ENCODE measurements around the gene BORCS5.
A peak's percentile ranks its signal among the peaks of the same experiment; 100 is the strongest.

Gene BORCS5

DNA sequence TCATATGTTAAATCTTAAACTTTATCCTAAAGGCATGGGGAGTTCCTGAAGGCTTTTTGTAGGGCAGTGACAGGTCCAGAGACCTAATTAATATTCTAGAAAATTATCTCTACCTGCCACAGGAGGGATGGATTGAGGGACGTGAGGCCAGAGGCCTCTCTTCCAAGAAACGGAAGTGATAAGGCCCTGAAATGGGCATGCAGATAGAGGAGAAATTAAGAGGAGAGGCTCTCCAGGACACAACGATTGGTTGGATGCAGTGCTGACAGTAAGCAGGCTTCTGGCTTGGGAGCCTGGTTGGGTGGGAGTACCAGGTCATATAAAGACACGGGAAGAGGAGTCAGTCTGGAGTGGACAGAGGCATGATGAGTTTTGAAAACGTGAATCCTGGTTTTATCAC is 3.1 kb upstream of the BORCS5 start:
- in situ Hi-C loops (cut with MboI; ENCODE audit: low pct_unique_long_range_greater_than_20kb, low sequenced_read_pairs, unreplicated experiment), result no loop called here
- TF ChIP-seq, protein P1, sequence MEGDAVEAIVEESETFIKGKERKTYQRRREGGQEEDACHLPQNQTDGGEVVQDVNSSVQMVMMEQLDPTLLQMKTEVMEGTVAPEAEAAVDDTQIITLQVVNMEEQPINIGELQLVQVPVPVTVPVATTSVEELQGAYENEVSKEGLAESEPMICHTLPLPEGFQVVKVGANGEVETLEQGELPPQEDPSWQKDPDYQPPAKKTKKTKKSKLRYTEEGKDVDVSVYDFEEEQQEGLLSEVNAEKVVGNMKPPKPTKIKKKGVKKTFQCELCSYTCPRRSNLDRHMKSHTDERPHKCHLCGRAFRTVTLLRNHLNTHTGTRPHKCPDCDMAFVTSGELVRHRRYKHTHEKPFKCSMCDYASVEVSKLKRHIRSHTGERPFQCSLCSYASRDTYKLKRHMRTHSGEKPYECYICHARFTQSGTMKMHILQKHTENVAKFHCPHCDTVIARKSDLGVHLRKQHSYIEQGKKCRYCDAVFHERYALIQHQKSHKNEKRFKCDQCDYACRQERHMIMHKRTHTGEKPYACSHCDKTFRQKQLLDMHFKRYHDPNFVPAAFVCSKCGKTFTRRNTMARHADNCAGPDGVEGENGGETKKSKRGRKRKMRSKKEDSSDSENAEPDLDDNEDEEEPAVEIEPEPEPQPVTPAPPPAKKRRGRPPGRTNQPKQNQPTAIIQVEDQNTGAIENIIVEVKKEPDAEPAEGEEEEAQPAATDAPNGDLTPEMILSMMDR (IDR thresholded peaks at IDR 0.05; ENCODE audit: extremely low read depth, insufficient read depth, missing control alignments), result no peak
- DNase-seq (ENCODE audit: low spot score), result no peak

DNA sequence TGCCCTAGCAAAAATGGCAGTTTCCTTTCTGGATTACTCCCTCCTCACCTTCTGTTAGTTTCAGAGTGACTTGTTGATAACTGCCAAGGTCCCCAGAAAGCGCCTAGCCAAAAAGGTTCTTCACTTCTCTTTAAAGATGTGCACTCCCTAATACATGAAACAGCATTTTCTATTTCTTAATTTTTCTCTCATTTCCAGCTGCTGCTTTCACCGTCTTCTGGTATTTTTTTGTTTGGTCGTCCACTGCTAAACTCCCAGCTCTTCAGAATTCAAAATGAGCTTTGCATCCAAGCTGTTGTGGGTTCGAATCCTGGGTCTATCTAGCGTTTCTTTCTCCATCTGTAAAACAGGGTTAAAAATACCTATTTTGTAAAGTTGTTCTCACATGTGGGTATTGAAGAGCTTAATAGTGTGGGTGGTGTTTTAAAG is 397 bp upstream of the BORCS5 start:
- TF ChIP-seq, protein P1 (IDR thresholded peaks at IDR 0.05; ENCODE audit: extremely low read depth, insufficient read depth, missing control alignments), result no peak
- DNase-seq (ENCODE audit: low spot score), result no peak
- in situ Hi-C loops (cut with MboI; ENCODE audit: low pct_unique_long_range_greater_than_20kb, low sequenced_read_pairs, unreplicated experiment), result no loop called here

DNA sequence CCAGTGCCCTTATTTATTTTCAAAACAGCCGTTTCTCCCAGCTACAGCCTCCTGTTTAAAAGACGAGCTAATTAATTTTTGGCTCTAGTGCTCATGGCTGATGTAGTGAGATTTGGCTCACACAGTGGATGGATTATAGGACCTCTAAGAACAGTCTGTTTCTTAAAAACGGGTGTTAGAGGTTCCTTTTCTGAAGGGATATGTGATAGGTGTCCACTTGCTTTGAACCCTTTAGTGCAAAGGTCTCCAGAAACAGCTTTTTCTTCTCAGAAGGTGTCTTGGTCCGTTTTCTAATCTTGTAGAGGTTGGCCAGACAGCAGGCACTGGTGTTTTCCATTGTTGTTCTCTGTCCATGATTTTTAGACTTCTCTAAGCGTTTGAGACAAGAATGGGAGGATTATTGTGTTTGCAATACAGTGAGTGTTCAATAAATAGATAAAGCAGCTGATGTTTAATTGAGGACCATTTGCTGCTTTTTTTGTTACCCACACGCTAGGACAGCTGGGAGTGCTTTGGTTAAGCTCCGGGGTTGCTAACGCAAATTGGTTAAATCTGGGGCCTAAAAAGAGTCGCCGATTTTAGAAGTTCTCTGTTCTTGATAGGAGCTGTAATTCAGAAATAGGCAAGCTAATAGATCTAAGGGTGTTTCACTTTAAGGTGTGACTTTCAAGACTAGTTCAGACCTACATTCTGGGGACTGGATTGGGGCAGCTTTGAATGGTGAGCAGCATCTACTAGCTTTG is 1.0 kb downstream of the BORCS5 start:
- in situ Hi-C loops (cut with MboI; ENCODE audit: low pct_unique_long_range_greater_than_20kb, low sequenced_read_pairs, unreplicated experiment), result no loop called here
- DNase-seq (ENCODE audit: low spot score), result peak; percentile 47
- TF ChIP-seq, protein P1 (IDR thresholded peaks at IDR 0.05; ENCODE audit: extremely low read depth, insufficient read depth, missing control alignments), result no peak

DNA sequence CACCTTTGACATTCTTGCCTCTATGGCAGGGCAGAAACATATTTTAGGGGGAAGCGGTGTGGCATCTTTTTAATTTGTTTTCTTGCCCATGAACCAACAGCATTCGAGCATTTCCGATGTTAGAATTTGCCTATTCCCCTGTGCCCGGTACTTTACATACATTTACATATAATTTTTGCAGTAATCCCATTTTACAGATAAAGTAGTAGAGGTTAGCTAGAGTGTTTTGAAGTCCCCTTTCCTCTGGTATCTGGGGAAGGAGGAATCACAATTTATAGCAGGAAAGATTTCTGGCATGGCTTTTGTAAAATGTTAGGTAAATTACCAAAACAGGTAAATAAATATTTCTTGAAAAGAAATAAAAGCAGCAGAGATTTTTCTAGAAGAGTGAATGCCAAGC is 1.6 kb downstream of the BORCS5 start:
- in situ Hi-C loops (cut with MboI; ENCODE audit: low pct_unique_long_range_greater_than_20kb, low sequenced_read_pairs, unreplicated experiment), result no loop called here
- TF ChIP-seq, protein P1 (IDR thresholded peaks at IDR 0.05; ENCODE audit: extremely low read depth, insufficient read depth, missing control alignments), result no peak
- no peak for DNase-seq (ENCODE audit: low spot score)

DNA sequence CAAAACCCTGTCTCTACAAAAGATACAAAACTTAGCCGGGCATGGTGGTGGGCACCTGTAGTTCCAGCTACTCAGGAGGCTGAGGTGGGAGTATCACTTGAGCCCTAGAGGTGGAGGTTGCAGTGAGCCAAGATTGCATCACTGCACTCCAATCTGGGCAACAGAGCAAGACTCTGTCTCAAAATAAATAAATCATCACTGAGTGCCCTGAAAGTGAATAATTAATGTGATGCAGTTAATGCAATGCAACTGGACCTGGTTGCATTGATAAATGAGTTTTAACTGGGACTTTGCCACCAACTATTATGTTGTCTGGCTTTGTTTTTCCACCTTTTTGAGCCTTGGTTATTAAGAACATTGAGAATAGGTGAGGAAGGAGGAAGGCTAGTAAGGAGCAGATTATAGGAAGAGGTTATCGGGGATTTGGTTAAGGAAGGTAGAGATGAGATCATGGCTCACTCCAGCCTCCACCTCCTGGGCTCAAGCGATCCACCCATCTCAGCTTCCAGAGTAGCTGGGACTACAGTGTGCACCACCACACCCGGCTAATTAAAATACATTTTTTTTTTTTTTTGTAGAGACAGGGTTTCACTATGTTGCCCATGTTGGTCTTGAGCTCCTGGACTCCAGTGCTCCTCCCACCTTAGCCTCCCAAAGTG is 8.0 kb downstream of the BORCS5 start:
- TF ChIP-seq, protein P1 (IDR thresholded peaks at IDR 0.05; ENCODE audit: extremely low read depth, insufficient read depth, missing control alignments), result no peak
- no peak for DNase-seq (ENCODE audit: low spot score)
- in situ Hi-C loops (cut with MboI; ENCODE audit: low pct_unique_long_range_greater_than_20kb, low sequenced_read_pairs, unreplicated experiment), result no loop called here

DNA sequence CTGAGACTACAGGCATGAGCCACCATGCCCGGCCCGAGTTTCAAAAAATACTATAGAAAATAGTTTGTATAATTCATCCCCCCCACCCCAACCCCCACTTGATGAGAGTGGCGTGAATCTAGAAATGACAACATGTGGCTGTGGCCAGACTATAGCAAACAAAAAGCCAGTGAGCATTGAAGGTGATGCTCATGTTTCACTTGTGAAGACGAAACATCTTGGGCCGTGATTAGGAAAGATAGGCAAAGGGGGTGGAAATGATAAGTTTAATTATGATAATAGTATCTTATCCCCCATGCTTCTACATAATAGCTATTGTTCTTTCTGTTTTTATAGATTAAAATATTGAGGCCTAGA is 8.5 kb downstream of the BORCS5 start:
- in situ Hi-C loops (cut with MboI; ENCODE audit: low pct_unique_long_range_greater_than_20kb, low sequenced_read_pairs, unreplicated experiment), result no loop called here
- DNase-seq (ENCODE audit: low spot score), result no peak
- TF ChIP-seq, protein P1 (IDR thresholded peaks at IDR 0.05; ENCODE audit: extremely low read depth, insufficient read depth, missing control alignments), result no peak

Data from GM13977 (cell line).